ENCODE data around the gene SOCS1. TPM values are rescaled to one million over a fixed set of nuclear protein-coding genes. Genes with fewer than 3 reads are reported as not detected.

SOCS1 gene
- total and polyA plus RNA-seq, 9 of the 15 experiments (the other 6 are each of a cell fraction or from before 2014, with no cell fraction given) = 0.04 to 7.5 (median 2.3) TPM

DNA sequence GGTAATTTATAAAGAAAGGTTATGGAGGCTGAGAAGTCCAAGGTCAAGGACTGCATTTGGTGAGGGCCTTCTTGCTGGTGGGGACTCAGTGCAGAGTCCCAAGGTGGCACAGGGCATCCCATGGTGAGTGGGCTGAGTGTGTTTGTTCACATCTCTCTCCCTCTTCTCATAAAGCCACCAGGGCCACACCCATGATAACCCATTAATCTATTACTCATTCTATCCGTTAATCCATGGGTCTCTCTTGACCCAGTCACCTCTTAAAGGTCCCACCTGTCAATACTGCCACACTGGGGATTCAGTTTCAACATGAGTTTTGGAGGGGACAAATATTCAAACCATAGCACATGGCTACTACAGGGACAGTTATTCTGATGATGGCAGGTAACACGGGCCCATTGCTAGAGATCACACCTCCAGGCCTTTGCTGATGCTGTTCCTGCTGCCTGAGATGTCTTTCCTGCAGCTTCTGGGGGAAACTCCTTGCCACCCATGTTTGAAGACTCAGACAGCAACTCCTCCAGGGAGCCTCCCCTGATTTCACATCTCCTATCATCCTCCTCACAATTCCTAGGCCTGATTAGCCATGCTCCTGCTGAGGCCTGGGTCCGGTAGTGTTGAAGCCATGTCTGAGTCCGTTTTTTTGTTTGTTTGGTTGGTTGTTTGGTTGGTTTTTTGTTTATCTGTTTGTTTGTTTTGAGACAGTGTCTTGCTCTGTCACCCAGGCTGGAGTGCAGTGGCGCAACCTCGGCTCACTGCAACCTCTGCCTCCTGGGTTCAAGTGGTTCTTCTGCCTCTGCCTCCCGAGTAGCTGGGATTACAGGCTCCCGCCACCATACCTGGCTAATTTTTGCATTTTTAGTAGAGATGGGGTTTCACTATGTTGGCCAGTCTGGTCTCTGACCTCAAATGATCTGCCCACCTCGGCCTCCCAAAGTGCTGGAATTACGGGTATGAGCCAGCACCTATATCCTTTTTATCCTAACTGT lies 16.1 kb downstream of the SOCS1 start (continued):
- TF ChIP-seq, protein P1, sequence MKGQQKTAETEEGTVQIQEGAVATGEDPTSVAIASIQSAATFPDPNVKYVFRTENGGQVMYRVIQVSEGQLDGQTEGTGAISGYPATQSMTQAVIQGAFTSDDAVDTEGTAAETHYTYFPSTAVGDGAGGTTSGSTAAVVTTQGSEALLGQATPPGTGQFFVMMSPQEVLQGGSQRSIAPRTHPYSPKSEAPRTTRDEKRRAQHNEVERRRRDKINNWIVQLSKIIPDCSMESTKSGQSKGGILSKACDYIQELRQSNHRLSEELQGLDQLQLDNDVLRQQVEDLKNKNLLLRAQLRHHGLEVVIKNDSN (CRISPR knock-in tag; IDR thresholded peaks at IDR 0.05) = no peak
- no peak for TF ChIP-seq MTF1 (CRISPR knock-in tag; IDR thresholded peaks at IDR 0.05; ENCODE audit: borderline replicate concordance)
- TF ChIP-seq CBX3 (IDR thresholded peaks at IDR 0.05; ENCODE audit: borderline replicate concordance in 1 of 2, low read length in 2 of 2) = no peak
- TF ChIP-seq NUFIP1 (IDR thresholded peaks at IDR 0.05; ENCODE audit: partially characterized antibody) = no peak
- no peak for TF ChIP-seq POU5F1 (IDR thresholded peaks at IDR 0.05; ENCODE audit: borderline replicate concordance, low read depth, low read length, partially characterized antibody)
- TF ChIP-seq ZNF785 (CRISPR knock-in tag; IDR thresholded peaks at IDR 0.05) = no peak
- TF ChIP-seq, protein P2, sequence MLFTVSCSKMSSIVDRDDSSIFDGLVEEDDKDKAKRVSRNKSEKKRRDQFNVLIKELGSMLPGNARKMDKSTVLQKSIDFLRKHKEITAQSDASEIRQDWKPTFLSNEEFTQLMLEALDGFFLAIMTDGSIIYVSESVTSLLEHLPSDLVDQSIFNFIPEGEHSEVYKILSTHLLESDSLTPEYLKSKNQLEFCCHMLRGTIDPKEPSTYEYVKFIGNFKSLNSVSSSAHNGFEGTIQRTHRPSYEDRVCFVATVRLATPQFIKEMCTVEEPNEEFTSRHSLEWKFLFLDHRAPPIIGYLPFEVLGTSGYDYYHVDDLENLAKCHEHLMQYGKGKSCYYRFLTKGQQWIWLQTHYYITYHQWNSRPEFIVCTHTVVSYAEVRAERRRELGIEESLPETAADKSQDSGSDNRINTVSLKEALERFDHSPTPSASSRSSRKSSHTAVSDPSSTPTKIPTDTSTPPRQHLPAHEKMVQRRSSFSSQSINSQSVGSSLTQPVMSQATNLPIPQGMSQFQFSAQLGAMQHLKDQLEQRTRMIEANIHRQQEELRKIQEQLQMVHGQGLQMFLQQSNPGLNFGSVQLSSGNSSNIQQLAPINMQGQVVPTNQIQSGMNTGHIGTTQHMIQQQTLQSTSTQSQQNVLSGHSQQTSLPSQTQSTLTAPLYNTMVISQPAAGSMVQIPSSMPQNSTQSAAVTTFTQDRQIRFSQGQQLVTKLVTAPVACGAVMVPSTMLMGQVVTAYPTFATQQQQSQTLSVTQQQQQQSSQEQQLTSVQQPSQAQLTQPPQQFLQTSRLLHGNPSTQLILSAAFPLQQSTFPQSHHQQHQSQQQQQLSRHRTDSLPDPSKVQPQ (CRISPR knock-in tag; IDR thresholded peaks at IDR 0.05; ENCODE audit: borderline replicate concordance) = no peak
- TF ChIP-seq, protein P3, sequence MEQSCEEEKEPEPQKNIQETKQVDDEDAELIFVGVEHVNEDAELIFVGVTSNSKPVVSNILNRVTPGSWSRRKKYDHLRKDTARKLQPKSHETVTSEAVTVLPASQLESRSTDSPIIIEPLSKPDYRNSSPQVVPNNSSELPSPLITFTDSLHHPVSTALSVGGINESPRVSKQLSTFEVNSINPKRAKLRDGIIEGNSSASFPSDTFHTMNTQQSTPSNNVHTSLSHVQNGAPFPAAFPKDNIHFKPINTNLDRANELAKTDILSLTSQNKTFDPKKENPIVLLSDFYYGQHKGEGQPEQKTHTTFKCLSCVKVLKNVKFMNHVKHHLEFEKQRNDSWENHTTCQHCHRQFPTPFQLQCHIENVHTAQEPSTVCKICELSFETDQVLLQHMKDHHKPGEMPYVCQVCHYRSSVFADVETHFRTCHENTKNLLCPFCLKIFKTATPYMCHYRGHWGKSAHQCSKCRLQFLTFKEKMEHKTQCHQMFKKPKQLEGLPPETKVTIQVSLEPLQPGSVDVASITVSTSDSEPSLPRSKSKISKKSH (CRISPR knock-in tag; IDR thresholded peaks at IDR 0.05) = no peak
- TF ChIP-seq ZNF121 (CRISPR knock-in tag; conservative IDR thresholded peaks at IDR 0.05) = peak; percentile 80
- no peak for TF ChIP-seq MTA3 (IDR thresholded peaks at IDR 0.05; ENCODE audit: borderline replicate concordance)
- TF ChIP-seq BCL6 (CRISPR knock-in tag; IDR thresholded peaks at IDR 0.05) = no peak
- peak; percentile 43 for TF ChIP-seq CHD4 (IDR thresholded peaks at IDR 0.05; ENCODE audit: insufficient read depth, insufficient replicate concordance, low read depth, low read length, poor library complexity, severe bottlenecking)
- TF ChIP-seq NFXL1 (CRISPR knock-in tag; IDR thresholded peaks at IDR 0.05) = no peak
- TF ChIP-seq, protein P4, sequence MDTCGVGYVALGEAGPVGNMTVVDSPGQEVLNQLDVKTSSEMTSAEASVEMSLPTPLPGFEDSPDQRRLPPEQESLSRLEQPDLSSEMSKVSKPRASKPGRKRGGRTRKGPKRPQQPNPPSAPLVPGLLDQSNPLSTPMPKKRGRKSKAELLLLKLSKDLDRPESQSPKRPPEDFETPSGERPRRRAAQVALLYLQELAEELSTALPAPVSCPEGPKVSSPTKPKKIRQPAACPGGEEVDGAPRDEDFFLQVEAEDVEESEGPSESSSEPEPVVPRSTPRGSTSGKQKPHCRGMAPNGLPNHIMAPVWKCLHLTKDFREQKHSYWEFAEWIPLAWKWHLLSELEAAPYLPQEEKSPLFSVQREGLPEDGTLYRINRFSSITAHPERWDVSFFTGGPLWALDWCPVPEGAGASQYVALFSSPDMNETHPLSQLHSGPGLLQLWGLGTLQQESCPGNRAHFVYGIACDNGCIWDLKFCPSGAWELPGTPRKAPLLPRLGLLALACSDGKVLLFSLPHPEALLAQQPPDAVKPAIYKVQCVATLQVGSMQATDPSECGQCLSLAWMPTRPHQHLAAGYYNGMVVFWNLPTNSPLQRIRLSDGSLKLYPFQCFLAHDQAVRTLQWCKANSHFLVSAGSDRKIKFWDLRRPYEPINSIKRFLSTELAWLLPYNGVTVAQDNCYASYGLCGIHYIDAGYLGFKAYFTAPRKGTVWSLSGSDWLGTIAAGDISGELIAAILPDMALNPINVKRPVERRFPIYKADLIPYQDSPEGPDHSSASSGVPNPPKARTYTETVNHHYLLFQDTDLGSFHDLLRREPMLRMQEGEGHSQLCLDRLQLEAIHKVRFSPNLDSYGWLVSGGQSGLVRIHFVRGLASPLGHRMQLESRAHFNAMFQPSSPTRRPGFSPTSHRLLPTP (IDR thresholded peaks at IDR 0.05; ENCODE audit: borderline replicate concordance, extremely low read depth, insufficient read length) = peak; percentile 27
- TF ChIP-seq, protein P5, sequence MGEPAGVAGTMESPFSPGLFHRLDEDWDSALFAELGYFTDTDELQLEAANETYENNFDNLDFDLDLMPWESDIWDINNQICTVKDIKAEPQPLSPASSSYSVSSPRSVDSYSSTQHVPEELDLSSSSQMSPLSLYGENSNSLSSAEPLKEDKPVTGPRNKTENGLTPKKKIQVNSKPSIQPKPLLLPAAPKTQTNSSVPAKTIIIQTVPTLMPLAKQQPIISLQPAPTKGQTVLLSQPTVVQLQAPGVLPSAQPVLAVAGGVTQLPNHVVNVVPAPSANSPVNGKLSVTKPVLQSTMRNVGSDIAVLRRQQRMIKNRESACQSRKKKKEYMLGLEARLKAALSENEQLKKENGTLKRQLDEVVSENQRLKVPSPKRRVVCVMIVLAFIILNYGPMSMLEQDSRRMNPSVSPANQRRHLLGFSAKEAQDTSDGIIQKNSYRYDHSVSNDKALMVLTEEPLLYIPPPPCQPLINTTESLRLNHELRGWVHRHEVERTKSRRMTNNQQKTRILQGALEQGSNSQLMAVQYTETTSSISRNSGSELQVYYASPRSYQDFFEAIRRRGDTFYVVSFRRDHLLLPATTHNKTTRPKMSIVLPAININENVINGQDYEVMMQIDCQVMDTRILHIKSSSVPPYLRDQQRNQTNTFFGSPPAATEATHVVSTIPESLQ (CRISPR knock-in tag; IDR thresholded peaks at IDR 0.05) = no peak

All from K562 (cell line).